Measurements from ENCODE around the gene CLMN.
"Not testable (repeated sequence)": the region's sequence is repeated elsewhere in the genome, so short reads cannot be mapped to it uniquely, and the experiment has no call there.

The CLMN gene

DNA sequence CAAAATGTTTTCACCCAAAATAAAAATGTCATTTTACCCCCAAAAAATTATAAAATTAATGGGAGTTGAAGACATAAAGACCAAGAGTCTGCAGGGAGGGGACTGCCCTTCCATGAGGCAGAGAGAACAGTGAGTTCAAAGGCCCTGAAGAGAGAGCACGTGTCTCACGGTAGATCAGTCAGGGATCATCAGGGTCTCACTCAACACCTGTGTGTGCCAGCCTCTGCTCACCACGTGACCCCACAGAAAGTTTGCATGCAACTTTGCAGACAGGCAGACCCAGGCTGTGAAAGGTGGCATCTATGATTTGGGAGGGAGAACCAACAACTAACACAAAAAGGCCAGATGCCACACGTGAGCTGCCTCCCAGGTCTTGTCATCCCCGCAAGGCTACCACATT lies 33.1 kb downstream of the CLMN start:
- DNase-seq: no peak

DNA sequence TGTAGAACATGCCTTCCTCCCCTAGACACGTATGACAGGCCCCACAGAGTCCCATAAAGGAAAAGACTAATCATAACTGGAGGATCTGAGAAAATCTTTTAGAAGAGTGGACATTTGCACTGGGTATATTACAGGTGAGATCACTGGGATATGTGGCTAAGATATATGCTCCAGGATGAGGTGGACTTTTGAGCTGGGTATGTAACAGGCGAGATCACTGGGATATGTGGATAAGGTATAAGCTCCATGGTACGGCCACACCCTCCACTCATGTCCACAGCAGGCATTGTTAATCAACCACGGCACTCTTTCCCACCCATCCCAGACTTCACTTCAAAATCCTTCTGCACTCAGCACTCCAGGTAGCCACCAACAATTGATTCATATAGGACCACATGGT lies 34.1 kb downstream of the CLMN start:
- no peak for DNase-seq

DNA sequence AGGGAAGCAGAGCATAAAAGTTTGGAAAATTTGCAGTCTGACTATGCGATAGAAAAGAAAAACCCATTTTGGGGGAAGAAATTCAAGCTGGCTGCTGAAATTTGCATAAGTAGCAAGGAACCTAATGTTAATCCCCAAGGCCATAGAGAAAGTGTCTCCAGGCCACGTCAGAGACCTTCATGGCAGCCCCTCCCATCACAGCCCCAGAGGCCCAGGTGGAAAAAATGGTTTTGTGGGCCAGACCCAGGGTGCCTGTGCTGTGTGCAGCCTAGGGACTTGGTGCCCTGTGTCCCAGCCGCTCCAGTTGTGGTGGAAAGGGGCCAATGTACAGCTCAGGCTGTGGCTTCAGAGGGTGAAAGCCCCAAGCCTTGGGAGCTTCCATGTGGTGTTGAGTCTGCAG lies 35.9 kb downstream of the CLMN start:
- not testable (repeated sequence) for DNase-seq

DNA sequence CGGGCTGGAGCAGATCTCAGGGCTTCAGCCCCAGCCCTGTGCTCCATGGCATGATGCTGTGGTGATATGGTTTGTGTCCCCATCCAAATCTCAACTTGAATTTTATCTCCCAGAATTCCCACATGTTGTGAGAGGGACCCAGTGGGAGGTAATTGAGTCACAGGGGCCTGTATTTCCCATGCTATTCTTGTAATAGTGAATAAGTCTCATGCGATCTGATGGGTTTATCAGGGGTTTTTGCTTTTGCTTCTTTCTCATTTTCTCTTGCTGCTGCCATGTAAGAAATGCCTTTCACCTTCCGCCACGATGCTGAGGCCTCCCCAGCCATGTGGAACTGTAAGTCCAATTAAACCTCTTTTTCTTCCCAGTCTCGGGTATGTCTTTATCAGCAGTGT lies 36.7 kb downstream of the CLMN start:
- DNase-seq: not testable (repeated sequence)

GRCh38 chr14:95282354-95282985 lies 37.2 kb downstream of the CLMN start:
- DNase-seq: no peak

GRCh38 chr14:95281560-95282176 lies 38.0 kb downstream of the CLMN start:
- no peak for DNase-seq

GRCh38 chr14:95275494-95275893 lies 44.2 kb downstream of the CLMN start:
- no peak for DNase-seq

DNA sequence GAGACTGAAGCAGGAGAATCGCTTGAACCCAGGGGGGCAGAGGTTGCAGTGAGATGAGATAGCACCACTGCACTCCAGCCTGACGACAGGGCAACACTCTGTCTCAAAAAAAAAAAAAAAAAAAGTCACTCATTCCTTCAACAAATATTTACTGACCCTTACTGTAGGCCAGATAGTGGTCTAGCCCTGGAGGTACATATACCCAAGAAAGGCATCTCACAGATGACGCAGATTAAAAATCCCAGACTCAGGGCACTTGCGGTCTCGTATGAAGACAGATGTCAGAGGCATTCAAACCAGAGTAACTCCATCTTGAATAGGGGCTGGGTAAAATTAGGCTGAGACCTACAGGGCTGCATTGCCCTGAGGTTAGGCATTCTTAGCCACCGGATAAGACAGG lies 44.8 kb downstream of the CLMN start:
- no peak for DNase-seq

DNA sequence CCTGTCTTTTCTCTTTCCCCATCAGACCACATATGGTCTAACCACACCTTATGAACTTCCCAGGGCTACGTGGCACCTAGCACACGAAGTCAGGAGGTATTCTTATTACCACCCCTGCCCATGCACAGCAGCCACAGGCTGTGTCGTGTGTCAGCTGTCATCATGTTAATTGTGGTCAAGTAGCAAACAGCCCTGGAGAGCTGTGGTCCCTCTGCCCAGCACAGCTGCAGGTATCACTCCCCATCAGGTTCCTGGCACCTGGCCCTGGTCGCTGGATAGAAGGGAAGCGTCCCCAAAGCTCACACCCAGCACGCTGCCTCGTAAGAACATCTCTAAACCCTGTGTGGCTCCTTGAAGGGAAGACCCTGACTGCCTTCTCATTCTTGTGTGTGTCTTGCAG lies 45.4 kb downstream of the CLMN start:
- no peak for DNase-seq

GRCh38 chr14:95273001-95273978 lies 46.4 kb downstream of the CLMN start:
- DNase-seq: no peak

DNA sequence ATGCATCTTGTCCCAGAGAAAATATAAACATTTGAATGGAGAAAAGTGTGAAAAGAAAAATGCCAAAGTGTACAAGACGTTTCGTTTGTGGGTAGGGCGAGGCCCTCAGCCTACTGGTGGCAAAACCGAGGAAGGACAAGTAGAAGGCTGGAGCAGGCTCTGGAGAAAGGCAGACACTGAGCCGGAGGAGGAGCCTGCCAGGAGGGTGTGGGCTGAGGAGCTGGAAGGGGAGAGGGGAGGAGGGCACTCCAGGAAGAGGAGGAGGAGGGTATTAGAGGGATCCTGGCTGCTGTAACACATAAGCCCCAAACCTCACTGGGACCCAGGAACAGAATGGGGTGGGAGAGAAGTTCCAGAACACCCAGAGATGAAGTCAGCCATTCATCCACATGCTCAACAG lies 47.7 kb downstream of the CLMN start:
- no peak for DNase-seq

DNA sequence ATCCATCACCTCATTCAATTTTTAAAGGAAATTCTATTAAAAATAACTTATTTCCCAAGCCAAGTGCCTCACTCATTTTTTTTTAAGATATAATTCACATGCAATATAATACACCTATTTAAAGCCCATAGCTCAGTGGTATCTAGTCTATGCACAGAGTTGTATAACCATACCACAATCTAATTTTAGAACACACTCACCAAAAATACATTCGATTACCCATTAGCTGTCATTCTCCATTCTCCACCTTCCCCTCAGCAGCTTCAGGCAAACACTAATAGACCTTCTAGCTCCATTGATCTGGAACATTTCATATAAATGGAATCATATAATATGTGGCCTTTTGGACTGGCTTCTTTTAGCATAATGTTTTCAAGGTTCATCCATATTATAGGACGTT lies 49.5 kb downstream of the CLMN start:
- DNase-seq: no peak

DNA sequence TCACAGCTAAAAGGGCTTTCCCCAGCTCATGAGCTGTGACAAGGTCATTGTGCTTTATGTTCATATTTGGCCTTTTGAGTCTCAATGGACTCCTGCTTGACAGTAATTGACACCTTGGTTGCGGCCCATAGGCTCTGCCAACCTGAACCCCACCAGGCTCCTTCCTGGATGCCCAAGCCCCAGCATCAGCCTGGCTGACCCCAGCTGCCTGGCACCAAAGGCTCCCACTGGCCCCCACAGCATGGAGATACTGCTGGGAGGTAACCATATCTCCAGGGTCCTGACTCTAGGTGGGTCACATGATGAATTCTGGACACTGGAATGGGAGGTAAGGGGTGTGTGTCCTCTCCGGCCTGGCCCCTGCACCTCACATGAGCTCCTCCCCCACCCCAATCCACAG lies 50.2 kb downstream of the CLMN start:
- no peak for DNase-seq

DNA sequence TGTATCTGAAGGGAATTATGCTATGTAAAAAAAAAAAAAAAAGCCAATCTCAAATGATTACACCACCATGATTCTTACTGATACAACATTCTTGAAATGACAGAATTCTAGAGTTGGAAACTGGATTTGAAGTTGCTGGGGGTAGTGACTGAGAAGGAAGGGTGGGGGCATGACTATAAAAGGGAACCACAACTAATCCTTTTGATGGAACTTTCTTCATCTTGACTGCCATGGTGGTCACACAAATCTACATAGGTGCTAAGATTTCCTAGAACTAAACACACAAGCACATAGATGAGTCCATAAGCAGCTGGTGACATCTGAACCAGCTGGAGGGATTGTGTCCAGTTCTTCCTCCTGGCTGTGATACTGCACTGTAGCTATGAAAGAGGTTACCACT lies 51.4 kb downstream of the CLMN start:
- no peak for DNase-seq

- DNase-seq: no peak
Observed at GRCh38 chr14:95267306-95267705, 52.4 kb downstream of the CLMN start.

DNA sequence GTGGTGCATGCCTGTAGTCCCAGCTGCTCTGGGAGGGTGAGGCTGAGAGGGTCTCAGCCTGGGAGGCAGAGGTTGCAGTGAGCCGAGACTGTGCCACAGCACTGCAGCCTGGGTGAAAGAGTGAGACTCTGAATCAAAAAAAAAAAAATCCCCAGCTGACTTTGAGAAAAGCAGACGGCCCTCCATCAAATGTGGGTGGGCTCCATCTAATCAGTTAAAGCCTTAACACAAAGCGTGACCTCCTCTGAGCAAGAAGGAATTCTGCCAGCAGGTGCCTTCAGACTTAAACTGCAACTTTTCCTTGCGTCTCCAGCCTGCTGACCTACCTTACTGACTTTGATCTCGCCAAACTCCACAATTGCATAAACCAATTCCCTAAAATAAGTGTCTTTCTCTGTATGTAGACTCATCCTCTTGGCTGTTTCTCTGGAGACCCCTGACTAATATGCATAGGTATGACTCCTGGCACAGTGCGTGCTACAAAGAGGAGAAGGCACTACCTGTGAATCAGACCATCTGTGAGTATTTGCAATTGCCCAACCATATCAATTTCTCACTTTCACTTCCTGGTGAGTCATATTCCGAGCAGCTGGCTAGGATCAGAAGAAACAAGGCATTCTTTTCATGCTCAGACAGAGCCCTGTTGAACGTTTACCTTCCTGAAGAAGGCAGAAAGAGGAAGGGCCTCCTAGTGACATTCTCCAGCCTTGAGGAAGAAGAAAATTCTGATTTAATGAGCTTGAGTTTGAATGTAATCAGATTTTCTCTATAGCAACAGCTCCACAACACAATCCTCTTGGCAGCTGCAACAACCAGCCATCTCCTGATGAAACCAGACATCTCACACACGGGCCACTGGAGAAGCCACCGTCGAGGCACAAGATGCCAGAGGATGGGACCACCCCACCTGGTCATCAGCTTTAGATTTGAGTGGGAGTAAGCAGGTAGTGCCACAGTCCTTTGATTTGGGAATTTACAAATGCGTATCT lies 54.3 kb downstream of the CLMN start:
- peak; percentile 92 for DNase-seq

- no peak for DNase-seq
Observed at GRCh38 chr14:95264271-95264973, 55.3 kb downstream of the CLMN start.

DNA sequence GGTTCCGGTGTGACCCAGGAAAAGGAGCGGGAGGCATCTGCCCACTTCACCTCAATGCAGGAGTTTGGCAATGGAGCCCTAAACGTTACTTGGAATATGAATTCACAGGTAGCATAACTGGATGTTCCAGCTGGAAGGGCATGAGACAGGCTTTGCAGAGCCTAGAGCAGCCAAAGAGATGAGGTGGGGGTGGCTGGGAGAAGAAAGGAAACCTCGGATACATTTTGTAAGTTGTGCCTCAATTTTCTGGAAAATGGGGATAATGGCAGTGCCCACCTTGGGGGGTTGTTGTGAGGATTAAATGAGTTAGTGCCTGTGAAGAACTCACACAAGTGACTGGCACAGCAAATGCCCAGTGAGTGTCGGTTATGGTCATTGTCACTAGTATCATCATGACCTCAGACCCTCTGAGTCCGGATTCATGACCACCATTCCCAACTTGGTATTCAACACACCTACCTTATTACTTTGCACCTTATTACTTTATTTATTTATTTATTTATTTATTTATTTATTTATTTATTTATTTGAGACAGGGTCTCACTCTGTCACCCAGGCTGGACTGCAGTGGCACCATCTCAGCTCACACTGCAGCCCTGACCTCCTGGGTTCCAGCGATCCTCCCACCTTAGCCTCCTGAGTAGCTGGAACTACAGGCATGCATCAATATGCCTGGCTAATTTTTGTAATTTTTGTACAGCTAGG lies 56.0 kb downstream of the CLMN start:
- no peak for DNase-seq

- no peak for DNase-seq
Observed at GRCh38 chr14:95262511-95262891, 57.2 kb downstream of the CLMN start.

DNA sequence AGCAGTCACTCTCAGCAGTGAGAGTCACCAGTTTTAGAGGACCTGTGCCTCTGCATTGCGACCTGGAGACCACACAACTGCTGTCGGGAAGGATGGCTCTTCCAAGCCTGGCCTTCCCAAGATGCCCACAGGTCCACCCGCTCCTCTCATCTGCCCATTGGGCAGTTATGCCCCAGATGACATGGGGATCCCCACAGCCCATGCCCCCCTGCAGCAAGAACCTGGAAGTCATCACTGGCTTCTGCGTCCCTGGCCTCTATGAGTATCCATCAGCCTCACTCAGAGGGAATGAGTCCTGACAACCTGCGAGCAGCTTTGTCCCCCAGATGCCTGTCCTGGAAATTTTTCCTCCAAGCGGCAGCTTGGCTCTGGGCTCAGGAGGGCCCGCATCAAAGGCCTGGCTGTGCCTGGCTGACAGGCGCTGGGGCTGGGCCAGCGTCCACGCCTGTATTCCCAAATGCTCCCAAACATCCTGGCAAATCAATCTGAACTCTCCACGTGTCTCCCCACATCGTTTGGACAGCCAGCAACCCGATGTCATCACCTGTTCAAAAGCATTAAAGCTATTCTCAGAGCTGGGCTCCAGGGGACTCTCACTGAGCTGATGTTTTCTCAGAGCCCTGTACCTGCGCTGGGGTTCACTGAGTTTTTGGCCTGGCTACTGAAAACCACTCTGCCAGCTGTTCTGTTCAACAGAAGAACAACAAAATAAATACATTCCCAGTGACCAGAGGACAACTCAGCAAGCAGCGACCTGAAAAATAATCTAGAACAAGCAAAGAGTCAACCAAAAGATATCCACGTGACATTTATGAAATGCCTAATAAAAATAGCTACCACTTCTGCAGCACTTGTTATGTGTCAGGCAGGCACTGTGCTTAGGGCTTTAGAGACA lies 57.8 kb downstream of the CLMN start:
- DNase-seq: no peak

Data from NCI-H1694 (cell line).